ENCODE measurements around the gene GALNT8. TPM values are rescaled to one million over a fixed set of nuclear protein-coding genes. Genes with fewer than 3 reads are reported as not detected.

The GALNT8 gene
- polyA plus RNA-seq, 1 experiment: not detected

GRCh38 chr12:4700621-4701026 lies 19.6 kb upstream of the GALNT8 start:
- no peak overlapping the region for H3K4me3 ChIP-seq (ENCODE audit: low read depth, low read length)
- ChIA-PET CTCF (no interaction called here), POLR2A (no interaction called here)
- DNase-seq (ENCODE audit: low read depth): no peak
- H3K27me3 ChIP-seq (ENCODE audit: control insufficient read depth, insufficient read depth, low read length): no peaks in the 10 kb centered on the region
- H3K36me3 ChIP-seq (ENCODE audit: control insufficient read depth, insufficient read depth, low read length): no peaks in the 10 kb centered on the region
- TF ChIP-seq CTCF (IDR thresholded peaks at IDR 0.05; ENCODE audit: insufficient read depth, low read depth, low read length): no peak

- no peak overlapping the region for H3K4me3 ChIP-seq (ENCODE audit: low read depth, low read length)
- no peaks in the 10 kb centered on the region for H3K36me3 ChIP-seq (ENCODE audit: control insufficient read depth, insufficient read depth, low read length)
- H3K27me3 ChIP-seq (ENCODE audit: control insufficient read depth, insufficient read depth, low read length): no peaks in the 10 kb centered on the region
- DNase-seq (ENCODE audit: low read depth): no peak
- no peak for TF ChIP-seq CTCF (IDR thresholded peaks at IDR 0.05; ENCODE audit: insufficient read depth, low read depth, low read length)
- ChIA-PET POLR2A (no interaction called here), CTCF (no interaction called here)
Observed at GRCh38 chr12:4701395-4702190, 18.6 kb upstream of the GALNT8 start.

- Histone ChIP-seq H3K36me3 (ENCODE audit: control insufficient read depth, insufficient read depth, low read length) (no peaks in the 10 kb centered on the region), H3K4me3 (ENCODE audit: low read depth, low read length) (no peak overlapping the region), H3K27me3 (ENCODE audit: control insufficient read depth, insufficient read depth, low read length) (no peaks in the 10 kb centered on the region)
- TF ChIP-seq CTCF (IDR thresholded peaks at IDR 0.05; ENCODE audit: insufficient read depth, low read depth, low read length): no peak
- DNase-seq (ENCODE audit: low read depth): no peak
- POLR2A ChIA-PET: no interaction called here
- CTCF ChIA-PET: no interaction called here
Observed at GRCh38 chr12:4703676-4704075, 16.5 kb upstream of the GALNT8 start.

GRCh38 chr12:4705824-4706223 lies 14.4 kb upstream of the GALNT8 start:
- no peak for DNase-seq (ENCODE audit: low read depth)
- Histone ChIP-seq H3K27me3 (ENCODE audit: control insufficient read depth, insufficient read depth, low read length) (no peaks in the 10 kb centered on the region), H3K4me3 (ENCODE audit: low read depth, low read length) (no peak overlapping the region), H3K36me3 (ENCODE audit: control insufficient read depth, insufficient read depth, low read length) (no peaks in the 10 kb centered on the region)
- ChIA-PET CTCF (interaction anchor here (0.6 kb wide), 1 partner anchor 153 kb away, joined by 3 read pairs; no protein-coding TSS in a partner anchor), POLR2A (no interaction called here)
- no peak for TF ChIP-seq CTCF (IDR thresholded peaks at IDR 0.05; ENCODE audit: insufficient read depth, low read depth, low read length)

- no peak for DNase-seq (ENCODE audit: low read depth)
- Histone ChIP-seq H3K27me3 (ENCODE audit: control insufficient read depth, insufficient read depth, low read length) (no peaks in the 10 kb centered on the region), H3K36me3 (ENCODE audit: control insufficient read depth, insufficient read depth, low read length) (no peaks in the 10 kb centered on the region), H3K4me3 (ENCODE audit: low read depth, low read length) (no peak overlapping the region)
- CTCF ChIA-PET: interaction anchor here (0.6 kb wide), 1 partner anchor 110 kb away, joined by 3 read pairs; no protein-coding TSS in a partner anchor
- POLR2A ChIA-PET: no interaction called here
- no peak for TF ChIP-seq CTCF (IDR thresholded peaks at IDR 0.05; ENCODE audit: insufficient read depth, low read depth, low read length)
Observed at GRCh38 chr12:4707306-4707705, 12.9 kb upstream of the GALNT8 start.

Measured in BJ (cell line).